Cardiac muscle cell (in vitro differentiated cells and primary cell): Measurements from ENCODE around the gene MTUS2. TPM values are rescaled to one million over a fixed set of nuclear protein-coding genes. Genes with fewer than 3 reads are reported as not detected.

Experiments
- DNase-seq, 2 donors: peaks; one replicate each; pipeline versions ENCODE4 v3.0.0 to v3.0.0-alpha.2; 2010 to 2017; ENCODE audit warnings: low read depth in 1 of 2, low spot score in 1 of 2
- H3K27ac ChIP-seq: fragments of 200-600 bp; sonication (generic); 2 replicates; pipeline ENCODE4 v1.5.1; 2016
- H3K27me3 ChIP-seq: fragments of 200-600 bp; sonication (generic); 2 replicates; pipeline ENCODE4 v1.6.0; 2016; ENCODE audit warnings: control low read depth
- H3K36me3 ChIP-seq: fragments of 200-600 bp; sonication (generic); 2 replicates; pipeline ENCODE4 v1.5.1; 2016; ENCODE audit warnings: control low read depth
- H3K4me1 ChIP-seq: fragments of 200-600 bp; sonication (generic); 2 replicates; pipeline ENCODE4 v1.8.1; 2017; ENCODE audit warnings: low read depth, mild to moderate bottlenecking, mixed run types
- H3K4me3 ChIP-seq: fragments of 200-600 bp; sonication (generic); 2 replicates; pipeline ENCODE4 v1.5.1; 2016; ENCODE audit warnings: mild to moderate bottlenecking
- H3K9me3 ChIP-seq: fragments of 200-600 bp; sonication (generic); 2 replicates; pipeline ENCODE4 v1.5.1; 2017; ENCODE audit warnings: low read depth, mild to moderate bottlenecking, control low read depth
- polyA plus RNA-seq: library from polyadenylated mRNA; unstranded; fragments of >200 nt; fragmentation: Nextera tagmentation; extraction: Ambion mirVana; gene quantifications from 2 replicates; pipeline ENCODE4 v1.2.1, GENCODE V29; 2016
- total RNA-seq: library from RNA; depleted of rRNA; stranded (reverse); fragments of >200 nt; gene quantifications from 2 replicates; pipeline ENCODE4 v1.2.3, GENCODE V29; 2016
- TF ChIP-seq, protein P1 (sequence below): IDR thresholded peaks from 2 replicates; pipeline ENCODE4 v1.5.1; 2012; ENCODE audit warnings: low read depth, mild to moderate bottlenecking, low read length

The MTUS2 gene
- total and polyA plus RNA-seq, 2 experiments from 2014 or later, result 31.6 to 96.9 TPM

DNA sequence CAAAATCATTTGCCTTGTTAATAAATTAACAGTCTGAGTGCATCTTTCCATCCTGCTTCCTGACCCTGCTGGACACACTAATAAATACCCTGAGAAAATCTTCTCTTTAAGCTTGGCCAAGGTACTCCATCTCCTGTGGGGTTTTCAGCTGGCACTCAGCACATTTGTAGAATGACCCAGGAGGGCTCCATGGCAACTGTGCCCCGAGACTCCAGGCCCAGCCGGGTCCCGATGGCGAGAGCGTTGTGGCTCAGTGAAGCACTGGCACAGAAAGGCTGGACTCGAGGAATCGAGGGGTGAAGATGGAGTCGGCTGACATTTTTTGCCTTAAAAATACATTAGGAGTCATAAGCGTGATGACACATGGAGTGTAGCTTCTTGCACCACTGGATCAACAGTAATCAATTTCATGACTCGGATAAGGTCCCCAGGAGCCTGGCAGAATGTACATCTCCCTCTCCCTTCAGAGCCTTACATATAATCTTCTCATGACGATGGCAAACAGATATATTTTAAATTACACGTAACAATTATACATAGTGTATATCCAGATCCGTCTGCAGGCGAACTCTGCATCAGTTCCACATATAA, 690.0 kb downstream of the MTUS2 start:
- peaks cover 24% of the 10 kb centered on the region for H3K4me1 ChIP-seq
- H3K36me3 ChIP-seq, result no peaks in the 10 kb centered on the region
- no peaks in the 10 kb centered on the region for H3K9me3 ChIP-seq
- no peak overlapping the region for H3K4me3 ChIP-seq
- H3K27me3 ChIP-seq, result no peaks in the 10 kb centered on the region
- H3K27ac ChIP-seq, result peak overlapping the region; percentile 83
- TF ChIP-seq, protein P1, sequence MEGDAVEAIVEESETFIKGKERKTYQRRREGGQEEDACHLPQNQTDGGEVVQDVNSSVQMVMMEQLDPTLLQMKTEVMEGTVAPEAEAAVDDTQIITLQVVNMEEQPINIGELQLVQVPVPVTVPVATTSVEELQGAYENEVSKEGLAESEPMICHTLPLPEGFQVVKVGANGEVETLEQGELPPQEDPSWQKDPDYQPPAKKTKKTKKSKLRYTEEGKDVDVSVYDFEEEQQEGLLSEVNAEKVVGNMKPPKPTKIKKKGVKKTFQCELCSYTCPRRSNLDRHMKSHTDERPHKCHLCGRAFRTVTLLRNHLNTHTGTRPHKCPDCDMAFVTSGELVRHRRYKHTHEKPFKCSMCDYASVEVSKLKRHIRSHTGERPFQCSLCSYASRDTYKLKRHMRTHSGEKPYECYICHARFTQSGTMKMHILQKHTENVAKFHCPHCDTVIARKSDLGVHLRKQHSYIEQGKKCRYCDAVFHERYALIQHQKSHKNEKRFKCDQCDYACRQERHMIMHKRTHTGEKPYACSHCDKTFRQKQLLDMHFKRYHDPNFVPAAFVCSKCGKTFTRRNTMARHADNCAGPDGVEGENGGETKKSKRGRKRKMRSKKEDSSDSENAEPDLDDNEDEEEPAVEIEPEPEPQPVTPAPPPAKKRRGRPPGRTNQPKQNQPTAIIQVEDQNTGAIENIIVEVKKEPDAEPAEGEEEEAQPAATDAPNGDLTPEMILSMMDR, result no peak
- no peak for DNase-seq

DNA sequence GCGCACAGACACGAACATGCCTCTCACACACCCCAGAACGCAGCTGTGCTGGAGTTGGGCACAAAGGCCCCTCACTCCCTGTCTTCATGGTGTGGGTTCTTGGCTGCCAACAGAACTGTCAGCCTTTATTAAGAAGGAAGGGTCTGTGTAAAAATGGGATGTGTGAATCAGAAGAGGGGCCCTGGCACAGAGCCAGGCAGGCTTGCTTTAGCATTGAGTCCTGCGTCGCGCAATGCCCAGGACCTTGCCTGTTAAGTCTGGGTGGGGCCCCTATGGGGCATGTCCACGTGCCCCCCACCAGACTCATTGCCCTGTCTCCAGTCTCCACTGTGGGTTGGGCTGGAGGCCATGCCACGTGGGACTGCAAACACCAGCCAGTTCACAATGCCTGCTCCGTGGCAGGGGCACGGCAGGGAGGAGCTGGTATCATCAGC, 690.5 kb downstream of the MTUS2 start:
- H3K9me3 ChIP-seq, result no peaks in the 10 kb centered on the region
- no peaks in the 10 kb centered on the region for H3K27me3 ChIP-seq
- H3K27ac ChIP-seq, result no peak overlapping the region
- TF ChIP-seq, protein P1, result no peak
- no peak for DNase-seq
- peaks cover 24% of the 10 kb centered on the region for H3K4me1 ChIP-seq
- H3K4me3 ChIP-seq, result no peak overlapping the region
- peaks cover 2% of the 10 kb centered on the region for H3K36me3 ChIP-seq

DNA sequence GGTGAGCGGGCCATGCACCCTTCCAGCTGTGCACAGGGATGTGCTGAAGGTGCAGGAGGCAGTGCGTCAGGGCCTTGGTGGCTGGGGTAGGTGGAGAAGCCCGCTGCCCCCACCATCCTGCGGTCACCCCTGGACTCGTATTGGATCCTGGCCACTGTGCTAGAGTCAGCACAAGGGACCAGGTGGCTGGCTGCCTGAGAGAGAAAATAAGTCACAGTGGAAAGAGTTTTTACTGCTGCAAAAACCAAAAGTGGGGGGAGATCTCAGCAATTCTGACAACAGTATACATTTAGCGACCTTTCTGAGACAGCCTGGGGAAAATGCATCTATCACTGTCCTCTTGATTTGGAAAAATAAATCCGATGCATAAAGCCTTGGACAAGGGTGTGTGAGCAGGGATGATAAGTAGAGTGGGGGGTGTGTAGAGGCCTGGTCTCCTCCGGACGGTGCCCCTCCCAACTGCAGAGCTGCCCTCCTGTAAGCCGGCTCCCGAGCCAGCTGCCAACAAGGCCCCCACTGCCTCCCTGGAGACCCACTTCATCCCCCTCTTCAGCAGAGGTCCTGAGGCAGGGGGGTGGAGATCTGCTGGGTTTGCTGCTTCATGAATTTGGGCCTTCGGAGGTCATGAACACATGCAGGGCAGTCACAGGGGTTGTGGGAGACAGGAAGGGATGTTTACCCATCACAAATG, 691.1 kb downstream of the MTUS2 start:
- H3K4me1 ChIP-seq, result peaks cover 24% of the 10 kb centered on the region
- H3K36me3 ChIP-seq, result peaks cover 3% of the 10 kb centered on the region
- no peaks in the 10 kb centered on the region for H3K9me3 ChIP-seq
- TF ChIP-seq, protein P1, result no peak
- no peaks in the 10 kb centered on the region for H3K27me3 ChIP-seq
- no peak for DNase-seq
- H3K4me3 ChIP-seq, result no peak overlapping the region
- no peak overlapping the region for H3K27ac ChIP-seq

DNA sequence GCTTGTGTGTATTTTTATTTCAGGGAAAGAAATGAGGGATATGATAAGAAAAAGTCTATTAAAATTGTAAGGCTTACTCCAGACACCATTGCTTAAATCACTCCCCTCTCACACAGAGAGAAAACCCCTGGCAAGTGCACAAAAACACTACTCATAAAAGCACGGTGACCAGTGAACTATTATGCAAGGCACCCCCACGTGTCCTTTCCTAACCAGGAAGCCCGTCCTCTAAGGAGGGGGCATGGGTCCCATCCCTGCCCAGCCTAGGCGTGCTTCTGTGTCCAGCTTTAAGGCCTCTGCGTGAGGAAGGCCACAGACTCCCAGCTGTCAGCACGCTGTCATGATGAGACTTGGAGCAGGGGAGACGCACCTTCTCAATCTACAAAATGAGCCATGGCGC, 691.8 kb downstream of the MTUS2 start:
- H3K27ac ChIP-seq, result no peak overlapping the region
- no peak overlapping the region for H3K4me3 ChIP-seq
- peaks cover 24% of the 10 kb centered on the region for H3K4me1 ChIP-seq
- TF ChIP-seq, protein P1, result no peak
- peak in 1 of 2 donors; percentile 75 for DNase-seq
- H3K36me3 ChIP-seq, result peaks cover 4% of the 10 kb centered on the region
- H3K27me3 ChIP-seq, result no peaks in the 10 kb centered on the region
- no peaks in the 10 kb centered on the region for H3K9me3 ChIP-seq

DNA sequence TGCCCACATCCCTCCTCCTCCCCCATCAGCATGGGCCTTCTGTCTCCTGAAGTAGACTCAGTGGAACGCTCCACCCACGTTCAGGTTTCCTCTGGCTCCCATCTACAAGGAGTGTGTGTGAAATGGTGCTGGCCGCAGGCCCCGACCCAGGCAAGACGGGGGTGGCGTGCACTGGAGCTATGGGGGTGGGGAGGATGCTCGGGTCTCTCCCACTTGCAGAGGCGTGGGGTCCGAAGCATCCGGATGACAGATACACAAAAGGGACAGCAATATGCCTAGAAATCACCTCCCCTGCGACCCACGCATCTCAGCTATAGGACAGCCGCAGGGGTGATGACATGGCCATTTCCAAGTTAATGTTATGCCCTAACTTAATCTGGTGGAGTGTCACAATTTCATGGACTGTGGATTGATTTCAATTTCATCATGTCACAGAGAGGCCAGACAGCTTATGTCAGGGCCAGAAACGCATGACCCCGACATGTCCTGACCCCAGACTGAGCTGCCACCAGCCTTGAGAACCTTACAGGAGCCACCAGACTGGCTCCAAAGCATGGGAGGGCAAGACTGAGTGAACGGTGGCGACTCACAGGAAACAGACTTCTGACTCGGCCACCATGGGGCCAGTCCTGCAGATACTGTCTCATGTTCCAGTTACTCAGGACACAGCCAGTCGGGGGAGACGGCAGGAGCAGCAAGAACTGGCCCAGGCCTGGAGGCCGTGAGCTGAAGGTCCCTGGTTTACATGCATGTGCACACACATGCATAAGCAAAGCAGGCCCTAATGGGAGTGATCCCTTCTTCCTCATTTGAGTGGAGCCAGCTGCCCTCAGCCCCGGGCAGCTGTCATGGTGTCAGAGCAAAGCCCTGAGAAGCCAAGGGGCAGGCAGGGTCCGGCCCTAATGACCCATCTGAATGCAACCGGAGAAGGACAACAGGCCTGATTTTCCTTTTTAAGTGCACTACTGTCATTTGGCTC, 693.2 kb downstream of the MTUS2 start:
- Histone ChIP-seq H3K9me3 (no peaks in the 10 kb centered on the region), H3K36me3 (peaks cover 10% of the 10 kb centered on the region), H3K27ac (peak overlapping the region; percentile 79), H3K4me3 (no peak overlapping the region), H3K4me1 (peaks cover 23% of the 10 kb centered on the region), H3K27me3 (no peaks in the 10 kb centered on the region)
- TF ChIP-seq, protein P1, result no peak
- DNase-seq, result no peak
